HepG2 (cell line): ENCODE data around the gene NEU4. TPM values are rescaled to one million over a fixed set of nuclear protein-coding genes. Genes with fewer than 3 reads are reported as not detected.

Experiments used
- CHCHD3 ChIP-seq: sonication (generic); formaldehyde crosslinking; IDR thresholded peaks from 2 replicates; pipeline ENCODE4 v1.8.0; 2022; ENCODE audit warnings: mild to moderate bottlenecking, missing genetic modification reagents, moderate library complexity
- JUNB ChIP-seq: sonication (generic); formaldehyde crosslinking; IDR thresholded peaks from 2 replicates; pipeline ENCODE4 v1.8.0; 2022; ENCODE audit warnings: missing genetic modification reagents, mild to moderate bottlenecking, borderline replicate concordance
- MTERF4 ChIP-seq: sonication (generic); formaldehyde crosslinking; IDR thresholded peaks from 2 replicates; pipeline ENCODE4 v1.8.0; 2023; ENCODE audit warnings: mild to moderate bottlenecking, missing genetic modification reagents
- PAF1 ChIP-seq: IDR thresholded peaks from 2 replicates; pipeline ENCODE4 v1.6.1; 2016; ENCODE audit warnings: missing genetic modification reagents, missing compliant biosample characterization
- PAX8 ChIP-seq: sonication (generic); formaldehyde crosslinking; IDR thresholded peaks from 2 replicates; pipeline ENCODE4 v1.8.0; 2022; ENCODE audit warnings: mild to moderate bottlenecking, missing genetic modification reagents, borderline replicate concordance
- ZNF318 ChIP-seq: sonication (generic); formaldehyde crosslinking; IDR thresholded peaks from 2 replicates; pipeline ENCODE4 v1.4.0; 2020; ENCODE audit warnings: mild to moderate bottlenecking, missing genetic modification reagents
- ZNF782 ChIP-seq: sonication (generic); formaldehyde crosslinking; IDR thresholded peaks from 2 replicates; pipeline ENCODE4 v1.4.0; 2020; ENCODE audit warnings: missing genetic modification reagents, mild to moderate bottlenecking, borderline replicate concordance
- polyA plus RNA-seq, 8 experiments: library from polyadenylated mRNA; depleted of rRNA in 3 of 8; stranded (reverse) in 7 of 8; unstranded in 1 of 8; fragments of >200 nt; fragmentation: Illumina TruSeq in 4 of 8; extraction: Trizol in 4 of 8; gene quantifications; 2 replicates each; pipeline versions ENCODE4 v1.2.1 to v1.2.3, GENCODE V29; 2011 to 2016; ENCODE audit warnings: low read depth in 4 of 8, missing spikeins in 1 of 8, mixed read lengths in 1 of 8; ENCODE audit not compliant: insufficient read depth in 1 of 8
- total RNA-seq, 5 experiments: library from RNA; depleted of rRNA; stranded (reverse); fragments of >200 nt; fragmentation: Illumina TruSeq; extraction: Trizol; gene quantifications; 2 replicates each; pipeline ENCODE4 v1.2.3, GENCODE V29; 2016; ENCODE audit warnings: low read depth in 1 of 5

The NEU4 gene
- total and polyA plus RNA-seq, 2 of the 13 experiments (the other 11 are each of a cell fraction or from before 2014, with no cell fraction given) = 53.5 to 107 TPM

- TF ChIP-seq ZNF318 (no peak), ZNF782 (no peak), PAF1 (CRISPR knock-in tag) (no peak), PAX8 (CRISPR knock-in tag) (no peak), MTERF4 (no peak), CHCHD3 (no peak), JUNB (no peak)
These were observed 27.3 kb downstream of the NEU4 start (continued) for GRCh38 chr2:241836292-241836691.
